ENCODE measurements around the gene CELSR2.
A peak's percentile ranks its signal among the peaks of the same experiment; 100 is the strongest.

Gene CELSR2

DNA sequence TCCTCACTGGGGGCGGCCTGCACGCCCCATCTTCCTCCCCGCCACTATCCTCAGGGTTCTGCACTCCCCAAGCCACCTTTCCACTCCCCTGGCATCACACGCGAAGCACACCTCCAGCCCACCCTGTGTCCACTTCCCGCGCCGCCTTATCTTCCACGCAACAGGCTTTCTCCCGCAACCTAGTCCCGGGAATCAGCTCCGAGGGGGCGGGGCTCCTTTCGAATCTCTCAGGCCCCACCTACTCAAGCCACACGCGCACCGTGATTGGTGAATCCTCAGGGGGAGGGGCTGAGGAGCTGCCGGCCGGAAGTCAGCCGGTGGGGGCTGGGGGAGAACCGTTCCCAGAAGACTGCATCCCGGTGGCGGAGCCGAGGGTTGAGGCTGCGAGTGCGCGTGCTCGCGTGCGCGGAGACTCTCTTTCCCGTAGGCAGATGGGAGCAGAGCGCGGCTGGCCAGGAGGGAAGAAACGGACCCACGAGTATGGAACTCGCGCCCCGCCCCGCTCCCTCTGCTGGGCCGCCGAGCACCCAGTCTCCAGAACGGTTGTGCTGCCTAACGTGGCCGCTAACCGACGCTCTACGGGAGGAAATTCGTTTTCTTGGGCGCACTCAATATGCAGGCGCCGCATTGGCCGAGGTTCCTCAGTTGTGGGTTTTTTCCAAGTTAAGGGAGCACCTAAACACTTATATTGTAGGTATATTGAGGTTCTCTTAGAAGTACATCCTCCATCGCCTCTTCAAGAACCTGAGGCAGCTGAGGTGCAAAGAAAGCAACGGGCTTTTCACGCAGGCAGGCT lies 33.8 kb downstream of the CELSR2 start, which contains the start of gene PSRC1 (continued):
- TF ChIP-seq, protein P1, sequence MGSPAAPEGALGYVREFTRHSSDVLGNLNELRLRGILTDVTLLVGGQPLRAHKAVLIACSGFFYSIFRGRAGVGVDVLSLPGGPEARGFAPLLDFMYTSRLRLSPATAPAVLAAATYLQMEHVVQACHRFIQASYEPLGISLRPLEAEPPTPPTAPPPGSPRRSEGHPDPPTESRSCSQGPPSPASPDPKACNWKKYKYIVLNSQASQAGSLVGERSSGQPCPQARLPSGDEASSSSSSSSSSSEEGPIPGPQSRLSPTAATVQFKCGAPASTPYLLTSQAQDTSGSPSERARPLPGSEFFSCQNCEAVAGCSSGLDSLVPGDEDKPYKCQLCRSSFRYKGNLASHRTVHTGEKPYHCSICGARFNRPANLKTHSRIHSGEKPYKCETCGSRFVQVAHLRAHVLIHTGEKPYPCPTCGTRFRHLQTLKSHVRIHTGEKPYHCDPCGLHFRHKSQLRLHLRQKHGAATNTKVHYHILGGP (tag by site-specific recombination; IDR thresholded peaks at IDR 0.05) = no peak
- no peak for TF ChIP-seq ZNF37A (tag by site-specific recombination; IDR thresholded peaks at IDR 0.05)
- TF ChIP-seq ZNF426 (tag by site-specific recombination; IDR thresholded peaks at IDR 0.05) = no peak
- TF ChIP-seq BCL11A (tag by site-specific recombination; IDR thresholded peaks at IDR 0.05; ENCODE audit: low read depth) = no peak
- TF ChIP-seq ZFP69B (tag by site-specific recombination; IDR thresholded peaks at IDR 0.05) = peak; percentile 40
- TF ChIP-seq, protein P2, sequence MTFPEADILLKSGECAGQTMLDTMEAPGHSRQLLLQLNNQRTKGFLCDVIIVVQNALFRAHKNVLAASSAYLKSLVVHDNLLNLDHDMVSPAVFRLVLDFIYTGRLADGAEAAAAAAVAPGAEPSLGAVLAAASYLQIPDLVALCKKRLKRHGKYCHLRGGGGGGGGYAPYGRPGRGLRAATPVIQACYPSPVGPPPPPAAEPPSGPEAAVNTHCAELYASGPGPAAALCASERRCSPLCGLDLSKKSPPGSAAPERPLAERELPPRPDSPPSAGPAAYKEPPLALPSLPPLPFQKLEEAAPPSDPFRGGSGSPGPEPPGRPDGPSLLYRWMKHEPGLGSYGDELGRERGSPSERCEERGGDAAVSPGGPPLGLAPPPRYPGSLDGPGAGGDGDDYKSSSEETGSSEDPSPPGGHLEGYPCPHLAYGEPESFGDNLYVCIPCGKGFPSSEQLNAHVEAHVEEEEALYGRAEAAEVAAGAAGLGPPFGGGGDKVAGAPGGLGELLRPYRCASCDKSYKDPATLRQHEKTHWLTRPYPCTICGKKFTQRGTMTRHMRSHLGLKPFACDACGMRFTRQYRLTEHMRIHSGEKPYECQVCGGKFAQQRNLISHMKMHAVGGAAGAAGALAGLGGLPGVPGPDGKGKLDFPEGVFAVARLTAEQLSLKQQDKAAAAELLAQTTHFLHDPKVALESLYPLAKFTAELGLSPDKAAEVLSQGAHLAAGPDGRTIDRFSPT (tag by site-specific recombination; IDR thresholded peaks at IDR 0.05) = no peak
- TF ChIP-seq, protein P3, sequence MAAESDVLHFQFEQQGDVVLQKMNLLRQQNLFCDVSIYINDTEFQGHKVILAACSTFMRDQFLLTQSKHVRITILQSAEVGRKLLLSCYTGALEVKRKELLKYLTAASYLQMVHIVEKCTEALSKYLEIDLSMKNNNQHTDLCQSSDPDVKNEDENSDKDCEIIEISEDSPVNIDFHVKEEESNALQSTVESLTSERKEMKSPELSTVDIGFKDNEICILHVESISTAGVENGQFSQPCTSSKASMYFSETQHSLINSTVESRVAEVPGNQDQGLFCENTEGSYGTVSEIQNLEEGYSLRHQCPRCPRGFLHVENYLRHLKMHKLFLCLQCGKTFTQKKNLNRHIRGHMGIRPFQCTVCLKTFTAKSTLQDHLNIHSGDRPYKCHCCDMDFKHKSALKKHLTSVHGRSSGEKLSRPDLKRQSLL (tag by site-specific recombination; IDR thresholded peaks at IDR 0.05) = no peak
- TF ChIP-seq ZNF626 (tag by site-specific recombination; IDR thresholded peaks at IDR 0.05) = no peak
- TF ChIP-seq ZBTB21 (tag by site-specific recombination; IDR thresholded peaks at IDR 0.05) = no peak
- no peak for TF ChIP-seq GLI2 (tag by site-specific recombination; IDR thresholded peaks at IDR 0.05; ENCODE audit: borderline replicate concordance, low read depth)
- no peak for TF ChIP-seq OSR2 (tag by site-specific recombination; IDR thresholded peaks at IDR 0.05)
- TF ChIP-seq GLIS2 (tag by site-specific recombination; IDR thresholded peaks at IDR 0.05) = peak; percentile 89
- TF ChIP-seq ZSCAN16 (tag by site-specific recombination; IDR thresholded peaks at IDR 0.05) = no peak
- TF ChIP-seq ZNF112 (tag by site-specific recombination; IDR thresholded peaks at IDR 0.05) = no peak
- no peak for TF ChIP-seq ZNF514 (tag by site-specific recombination; IDR thresholded peaks at IDR 0.05)
- no peak for TF ChIP-seq ZNF658 (tag by site-specific recombination; IDR thresholded peaks at IDR 0.05)
- no peak for TF ChIP-seq HOXA7 (CRISPR knock-in tag; IDR thresholded peaks at IDR 0.05; ENCODE audit: borderline replicate concordance)
- TF ChIP-seq ZNF350 (tag by site-specific recombination; IDR thresholded peaks at IDR 0.05) = no peak
- TF ChIP-seq, protein P4, sequence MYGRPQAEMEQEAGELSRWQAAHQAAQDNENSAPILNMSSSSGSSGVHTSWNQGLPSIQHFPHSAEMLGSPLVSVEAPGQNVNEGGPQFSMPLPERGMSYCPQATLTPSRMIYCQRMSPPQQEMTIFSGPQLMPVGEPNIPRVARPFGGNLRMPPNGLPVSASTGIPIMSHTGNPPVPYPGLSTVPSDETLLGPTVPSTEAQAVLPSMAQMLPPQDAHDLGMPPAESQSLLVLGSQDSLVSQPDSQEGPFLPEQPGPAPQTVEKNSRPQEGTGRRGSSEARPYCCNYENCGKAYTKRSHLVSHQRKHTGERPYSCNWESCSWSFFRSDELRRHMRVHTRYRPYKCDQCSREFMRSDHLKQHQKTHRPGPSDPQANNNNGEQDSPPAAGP (tag by site-specific recombination; IDR thresholded peaks at IDR 0.05) = peak; percentile 49; the same call in 1 of the 2 replicates
- TF ChIP-seq ZNF830 (tag by site-specific recombination; IDR thresholded peaks at IDR 0.05; ENCODE audit: low read depth) = no peak
- TF ChIP-seq, protein P5, sequence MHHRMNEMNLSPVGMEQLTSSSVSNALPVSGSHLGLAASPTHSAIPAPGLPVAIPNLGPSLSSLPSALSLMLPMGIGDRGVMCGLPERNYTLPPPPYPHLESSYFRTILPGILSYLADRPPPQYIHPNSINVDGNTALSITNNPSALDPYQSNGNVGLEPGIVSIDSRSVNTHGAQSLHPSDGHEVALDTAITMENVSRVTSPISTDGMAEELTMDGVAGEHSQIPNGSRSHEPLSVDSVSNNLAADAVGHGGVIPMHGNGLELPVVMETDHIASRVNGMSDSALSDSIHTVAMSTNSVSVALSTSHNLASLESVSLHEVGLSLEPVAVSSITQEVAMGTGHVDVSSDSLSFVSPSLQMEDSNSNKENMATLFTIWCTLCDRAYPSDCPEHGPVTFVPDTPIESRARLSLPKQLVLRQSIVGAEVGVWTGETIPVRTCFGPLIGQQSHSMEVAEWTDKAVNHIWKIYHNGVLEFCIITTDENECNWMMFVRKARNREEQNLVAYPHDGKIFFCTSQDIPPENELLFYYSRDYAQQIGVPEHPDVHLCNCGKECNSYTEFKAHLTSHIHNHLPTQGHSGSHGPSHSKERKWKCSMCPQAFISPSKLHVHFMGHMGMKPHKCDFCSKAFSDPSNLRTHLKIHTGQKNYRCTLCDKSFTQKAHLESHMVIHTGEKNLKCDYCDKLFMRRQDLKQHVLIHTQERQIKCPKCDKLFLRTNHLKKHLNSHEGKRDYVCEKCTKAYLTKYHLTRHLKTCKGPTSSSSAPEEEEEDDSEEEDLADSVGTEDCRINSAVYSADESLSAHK (tag by site-specific recombination; IDR thresholded peaks at IDR 0.05) = no peak
- no peak for TF ChIP-seq ZNF624 (tag by site-specific recombination; IDR thresholded peaks at IDR 0.05)
- TF ChIP-seq ZNF623 (tag by site-specific recombination; IDR thresholded peaks at IDR 0.05) = no peak; the same call in 1 of the 2 replicates
- TF ChIP-seq, protein P6, sequence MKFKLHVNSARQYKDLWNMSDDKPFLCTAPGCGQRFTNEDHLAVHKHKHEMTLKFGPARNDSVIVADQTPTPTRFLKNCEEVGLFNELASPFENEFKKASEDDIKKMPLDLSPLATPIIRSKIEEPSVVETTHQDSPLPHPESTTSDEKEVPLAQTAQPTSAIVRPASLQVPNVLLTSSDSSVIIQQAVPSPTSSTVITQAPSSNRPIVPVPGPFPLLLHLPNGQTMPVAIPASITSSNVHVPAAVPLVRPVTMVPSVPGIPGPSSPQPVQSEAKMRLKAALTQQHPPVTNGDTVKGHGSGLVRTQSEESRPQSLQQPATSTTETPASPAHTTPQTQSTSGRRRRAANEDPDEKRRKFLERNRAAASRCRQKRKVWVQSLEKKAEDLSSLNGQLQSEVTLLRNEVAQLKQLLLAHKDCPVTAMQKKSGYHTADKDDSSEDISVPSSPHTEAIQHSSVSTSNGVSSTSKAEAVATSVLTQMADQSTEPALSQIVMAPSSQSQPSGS (tag by site-specific recombination; IDR thresholded peaks at IDR 0.05; ENCODE audit: low read depth) = no peak
- TF ChIP-seq MYNN (tag by site-specific recombination; IDR thresholded peaks at IDR 0.05; ENCODE audit: borderline replicate concordance) = no peak; the same call in 1 of the 2 replicates
- no peak for TF ChIP-seq ZNF223 (tag by site-specific recombination; IDR thresholded peaks at IDR 0.05)
- TF ChIP-seq ZBTB7A (tag by site-specific recombination; IDR thresholded peaks at IDR 0.05; ENCODE audit: low read depth) = no peak
